HG03469 (cell line): ENCODE data around the gene SLC6A11.

ENCODE experiments used
- ATAC-seq: cut with Tn5 transposase; IDR thresholded peaks from one replicate; pipeline ENCODE4 v1.9.1; 2021; ENCODE audit warnings: mild to moderate bottlenecking, moderate library complexity, moderate number of reproducible peaks; ENCODE audit not compliant: unreplicated experiment

SLC6A11 gene

GRCh38 chr3:10928407-10928960 is 112.5 kb downstream of the SLC6A11 start:
- no peak for ATAC-seq

GRCh38 chr3:10928961-10929471 is 113.0 kb downstream of the SLC6A11 start:
- no peak for ATAC-seq

- no peak for ATAC-seq
These were observed 114.1 kb downstream of the SLC6A11 start for GRCh38 chr3:10929978-10930665.

GRCh38 chr3:10930666-10931040 is 114.6 kb downstream of the SLC6A11 start:
- no peak for ATAC-seq

- no peak for ATAC-seq
These were observed 116.6 kb downstream of the SLC6A11 start for GRCh38 chr3:10932596-10932995.

- ATAC-seq: no peak
These were observed 117.0 kb downstream of the SLC6A11 start for GRCh38 chr3:10933021-10933420.

- ATAC-seq: no peak
These were observed 117.4 kb downstream of the SLC6A11 start for GRCh38 chr3:10933470-10933804.

GRCh38 chr3:10933805-10934481 is 117.9 kb downstream of the SLC6A11 start:
- ATAC-seq: no peak

GRCh38 chr3:10935028-10935427 is 119.0 kb downstream of the SLC6A11 start:
- ATAC-seq: no peak

- no peak for ATAC-seq
These were observed 120.0 kb downstream of the SLC6A11 start for GRCh38 chr3:10935846-10936631.

GRCh38 chr3:10936686-10937085 is 120.7 kb downstream of the SLC6A11 start:
- ATAC-seq: no peak

GRCh38 chr3:10937141-10937825 is 121.3 kb downstream of the SLC6A11 start:
- ATAC-seq: no peak

- ATAC-seq: no peak
These were observed 123.5 kb downstream of the SLC6A11 start for GRCh38 chr3:10939556-10939955.

- no peak for ATAC-seq
These were observed 124.1 kb downstream of the SLC6A11 start for GRCh38 chr3:10940106-10940505.

- no peak for ATAC-seq
These were observed 125.9 kb downstream of the SLC6A11 start for GRCh38 chr3:10941972-10942371.

GRCh38 chr3:10942690-10943205 is 126.7 kb downstream of the SLC6A11 start:
- ATAC-seq: no peak

GRCh38 chr3:10944866-10945265 is 128.8 kb downstream of the SLC6A11 start:
- no peak for ATAC-seq

- ATAC-seq: no peak
These were observed 129.8 kb downstream of the SLC6A11 start for GRCh38 chr3:10945683-10946287.

GRCh38 chr3:10946526-10946925 is 130.5 kb downstream of the SLC6A11 start:
- no peak for ATAC-seq

- no peak for ATAC-seq
These were observed 132.3 kb downstream of the SLC6A11 start for GRCh38 chr3:10948326-10948725.
